Vagina (tissue), 2 donors: ENCODE results near the gene DDC.

Experiments
- CTCF ChIP-seq, 3 experiments: fragments of 450-650 bp in 2 of 3; fragments of 200-600 bp in 1 of 3; sonication (generic) in 1 of 3; IDR thresholded peaks; one replicate each; pipeline ENCODE4 v1.5.1; 2017 to 2019; ENCODE audit warnings: antibody characterized with exemption in 3 of 3, mild to moderate bottlenecking in 2 of 3, moderate library complexity in 2 of 3
- POLR2A ChIP-seq, 2 donors: fragments of 450-650 bp; IDR thresholded peaks; one replicate each; pipeline ENCODE4 v1.6.1; 2017; ENCODE audit warnings: antibody characterized with exemption in 2 of 2, mild to moderate bottlenecking in 2 of 2, moderate library complexity in 2 of 2
- POLR2AphosphoS5 ChIP-seq, 2 donors: sonication (generic); formaldehyde crosslinking; IDR thresholded peaks; one replicate each; pipeline ENCODE4 v1.9.0; 2017; ENCODE audit warnings: antibody characterized with exemption in 2 of 2, mild to moderate bottlenecking in 2 of 2, low read depth in 1 of 2; ENCODE audit not compliant: insufficient read depth in 1 of 2

- no peak for TF ChIP-seq CTCF (IDR thresholded peaks at IDR 0.05)
- no peak for TF ChIP-seq POLR2A (IDR thresholded peaks at IDR 0.05)
- TF ChIP-seq POLR2AphosphoS5 (IDR thresholded peaks at IDR 0.05; ENCODE audit: insufficient read depth in 1 of 2, low read depth in 1 of 2) = no peak
Observed at GRCh38 chr7:50426280-50427045, 138.7 kb downstream of the DDC start.
